22Rv1 (cell line): ENCODE measurements around the gene SIMC1.

ENCODE experiments used
- CTCF ChIP-seq: fragments of 450-650 bp; IDR thresholded peaks from 2 replicates; pipeline ENCODE4 v1.5.1; 2017; ENCODE audit warnings: mild to moderate bottlenecking
- ZFX ChIP-seq: fragments of 450-650 bp; IDR thresholded peaks from 2 replicates; pipeline ENCODE4 v1.6.1; 2017; ENCODE audit warnings: antibody characterized with exemption, borderline replicate concordance

- TF ChIP-seq CTCF (no peak), ZFX (no peak)
These were observed 81.8 kb downstream of the SIMC1 start for GRCh38 chr5:176319827-176320554.
